ENCODE data around the gene POMT1. TPM values are rescaled to one million over a fixed set of nuclear protein-coding genes. Genes with fewer than 3 reads are reported as not detected.

Gene POMT1
- total and polyA plus RNA-seq, 2 donors (not counting 3 experiments of a cell fraction or from before 2014, with no cell fraction given): 44.7 to 53.9 TPM

DNA sequence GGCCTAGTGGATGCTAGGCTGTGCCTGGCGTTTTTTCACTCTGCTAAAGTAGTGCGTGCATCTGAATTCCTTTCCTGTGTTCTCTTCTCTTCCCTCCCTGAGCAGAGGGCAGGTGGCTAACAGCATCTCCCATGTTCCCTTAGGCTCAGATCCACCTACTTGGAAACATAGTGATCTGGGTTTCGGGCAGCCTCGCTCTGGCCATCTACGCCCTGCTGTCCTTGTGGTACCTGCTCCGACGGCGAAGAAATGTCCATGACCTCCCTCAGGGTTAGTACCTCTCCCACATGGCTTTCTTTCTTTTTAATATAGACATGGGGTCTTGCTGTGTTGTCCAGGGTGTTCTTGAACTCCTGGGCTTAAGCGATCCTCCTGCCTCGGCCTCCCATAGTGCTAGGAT, 18.5 kb downstream of the POMT1 start:
- H3K9me1 ChIP-seq (replicated peaks; ENCODE audit: control insufficient read depth, extremely low read depth, insufficient read depth, low read length): no peaks in the 10 kb centered on the region
- POLR2A ChIA-PET: no interaction called here

GRCh38 chr9:131521822-131522221, 19.1 kb downstream of the POMT1 start:
- no TSS peak for BruUV-seq (replicated peaks)
- DNase-seq (ENCODE audit: low read depth, low spot score) (no peak), FAIRE-seq (no peak)
- Histone ChIP-seq H3K79me2 (ENCODE audit: control insufficient read depth, insufficient read depth, low read length) (no peaks in the 10 kb centered on the region), H3K27me3 (ENCODE audit: control insufficient read depth in 2 of 2, insufficient read depth in 2 of 2, low read length in 2 of 2) (no peaks in the 10 kb centered on the region), H4K20me1 (replicated peaks; ENCODE audit: control insufficient read depth, extremely low read depth, insufficient read depth, low read length) (no peaks in the 10 kb centered on the region), H3K4me2 (ENCODE audit: insufficient read depth, low read length) (no peak overlapping the region), H3K9me1 (replicated peaks; ENCODE audit: control insufficient read depth, extremely low read depth, insufficient read depth, low read length) (no peaks in the 10 kb centered on the region), H3K27ac (ENCODE audit: insufficient read depth, low read depth, low read length) (no peak overlapping the region), H3K36me3 (ENCODE audit: control insufficient read depth in 2 of 2, extremely low read depth in 1 of 2, insufficient read depth in 2 of 2, low read length in 2 of 2) (peaks cover 14 to 58% of the 10 kb centered on the region in 2 experiments), H2AFZ (ENCODE audit: low read depth, low read length) (no peak overlapping the region), H3K9me3 (replicated peaks; ENCODE audit: control insufficient read depth, insufficient read depth, low read length) (no peaks in the 10 kb centered on the region), H3K4me3 (replicated peaks in 1 of 3; ENCODE audit: insufficient read depth in 1 of 3, low read depth in 1 of 3, low read length in 3 of 3) (no peak overlapping the region), H3K4me1 (ENCODE audit: control insufficient read depth, extremely low read depth, insufficient read depth, low read length) (no peaks in the 10 kb centered on the region), H3K9ac (replicated peaks; ENCODE audit: extremely low read depth, insufficient read depth, low read length) (no peak overlapping the region)
- dilution Hi-C loops (cut with MboI; ENCODE audit: extremely low pct_ligation_motif_present, low sequenced_read_pairs): no loop called here
- ChIA-PET POLR2A (no interaction called here), CTCF (no interaction called here)
- intact Hi-C loops (cut with micrococcal nuclease): no loop called here
- TF ChIP-seq POLR2A (IDR thresholded peaks at IDR 0.05; ENCODE audit: low read depth, low read length) (no peak), EZH2 (IDR thresholded peaks at IDR 0.05; ENCODE audit: borderline replicate concordance, low read depth, low read length, severe bottlenecking) (no peak), MAX (IDR thresholded peaks at IDR 0.05; ENCODE audit: insufficient read depth, insufficient read length) (no peak), GATA2 (IDR thresholded peaks at IDR 0.05; ENCODE audit: insufficient read depth, insufficient read length, low read depth, low read length) (no peak), POLR2AphosphoS5 (IDR thresholded peaks at IDR 0.05; ENCODE audit: insufficient read depth, low read depth, low read length) (no peak), JUN (IDR thresholded peaks at IDR 0.05; ENCODE audit: borderline replicate concordance, insufficient read depth, insufficient read length, low read depth) (no peak)
- TF ChIP-seq, protein P1, sequence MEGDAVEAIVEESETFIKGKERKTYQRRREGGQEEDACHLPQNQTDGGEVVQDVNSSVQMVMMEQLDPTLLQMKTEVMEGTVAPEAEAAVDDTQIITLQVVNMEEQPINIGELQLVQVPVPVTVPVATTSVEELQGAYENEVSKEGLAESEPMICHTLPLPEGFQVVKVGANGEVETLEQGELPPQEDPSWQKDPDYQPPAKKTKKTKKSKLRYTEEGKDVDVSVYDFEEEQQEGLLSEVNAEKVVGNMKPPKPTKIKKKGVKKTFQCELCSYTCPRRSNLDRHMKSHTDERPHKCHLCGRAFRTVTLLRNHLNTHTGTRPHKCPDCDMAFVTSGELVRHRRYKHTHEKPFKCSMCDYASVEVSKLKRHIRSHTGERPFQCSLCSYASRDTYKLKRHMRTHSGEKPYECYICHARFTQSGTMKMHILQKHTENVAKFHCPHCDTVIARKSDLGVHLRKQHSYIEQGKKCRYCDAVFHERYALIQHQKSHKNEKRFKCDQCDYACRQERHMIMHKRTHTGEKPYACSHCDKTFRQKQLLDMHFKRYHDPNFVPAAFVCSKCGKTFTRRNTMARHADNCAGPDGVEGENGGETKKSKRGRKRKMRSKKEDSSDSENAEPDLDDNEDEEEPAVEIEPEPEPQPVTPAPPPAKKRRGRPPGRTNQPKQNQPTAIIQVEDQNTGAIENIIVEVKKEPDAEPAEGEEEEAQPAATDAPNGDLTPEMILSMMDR (IDR thresholded peaks at IDR 0.05; ENCODE audit: extremely low read depth in 1 of 2, insufficient read depth in 1 of 2, low read depth in 1 of 2, low read length in 2 of 2): no peak

More for the DNA sequence above, 18.5 kb downstream of the POMT1 start:
- dilution Hi-C loops (cut with MboI; ENCODE audit: extremely low pct_ligation_motif_present, low sequenced_read_pairs): no loop called here
- H3K79me2 ChIP-seq (ENCODE audit: control insufficient read depth, insufficient read depth, low read length): no peaks in the 10 kb centered on the region
- no peaks in the 10 kb centered on the region for H3K27me3 ChIP-seq (ENCODE audit: control insufficient read depth in 2 of 2, insufficient read depth in 2 of 2, low read length in 2 of 2)
- intact Hi-C loops (cut with micrococcal nuclease): no loop called here
- BruUV-seq (replicated peaks): no TSS peak
- H3K36me3 ChIP-seq (ENCODE audit: control insufficient read depth in 2 of 2, extremely low read depth in 1 of 2, insufficient read depth in 2 of 2, low read length in 2 of 2): peaks cover 19 to 60% of the 10 kb centered on the region in 2 experiments
- FAIRE-seq: no peak
- no peaks in the 10 kb centered on the region for H3K9me3 ChIP-seq (replicated peaks; ENCODE audit: control insufficient read depth, insufficient read depth, low read length)
- no peaks in the 10 kb centered on the region for H3K4me1 ChIP-seq (ENCODE audit: control insufficient read depth, extremely low read depth, insufficient read depth, low read length)
- H3K27ac ChIP-seq (ENCODE audit: insufficient read depth, low read depth, low read length): no peak overlapping the region
- TF ChIP-seq MAX (IDR thresholded peaks at IDR 0.05; ENCODE audit: insufficient read depth, insufficient read length): no peak
- no peak for TF ChIP-seq EZH2 (IDR thresholded peaks at IDR 0.05; ENCODE audit: borderline replicate concordance, low read depth, low read length, severe bottlenecking)
- TF ChIP-seq MYC (IDR thresholded peaks at IDR 0.05; ENCODE audit: low read depth, low read length): no peak
- no peak for TF ChIP-seq GATA2 (IDR thresholded peaks at IDR 0.05; ENCODE audit: insufficient read depth, insufficient read length, low read depth, low read length)
- no peak for TF ChIP-seq POLR2A (IDR thresholded peaks at IDR 0.05; ENCODE audit: low read depth, low read length)
- TF ChIP-seq, protein P1 (IDR thresholded peaks at IDR 0.05; ENCODE audit: extremely low read depth in 1 of 2, insufficient read depth in 1 of 2, low read depth in 1 of 2, low read length in 2 of 2): no peak
- no peak overlapping the region for H3K4me3 ChIP-seq (replicated peaks in 1 of 3; ENCODE audit: insufficient read depth in 1 of 3, low read depth in 1 of 3, low read length in 3 of 3)
- no peak overlapping the region for H3K9ac ChIP-seq (replicated peaks; ENCODE audit: extremely low read depth, insufficient read depth, low read length)
- CTCF ChIA-PET: no interaction called here
- H2AFZ ChIP-seq (ENCODE audit: low read depth, low read length): no peak overlapping the region
- no peaks in the 10 kb centered on the region for H4K20me1 ChIP-seq (replicated peaks; ENCODE audit: control insufficient read depth, extremely low read depth, insufficient read depth, low read length)
- no peak overlapping the region for H3K4me2 ChIP-seq (ENCODE audit: insufficient read depth, low read length)
- no peak for DNase-seq (ENCODE audit: low read depth, low spot score)
